ENCODE measurements around the gene SLC25A38. TPM values are rescaled to one million over a fixed set of nuclear protein-coding genes. Genes with fewer than 3 reads are reported as not detected.

SLC25A38 gene
- total and polyA plus RNA-seq, 10 of the 15 experiments (the other 5 are each of a cell fraction or from before 2014, with no cell fraction given), result 15.2 to 55.2 (median 39.2) TPM

- peak; percentile 68; the same call in 1 of the 2 replicates for TF ChIP-seq MLLT1 (IDR thresholded peaks at IDR 0.05)
- TF ChIP-seq ETV6 (conservative IDR thresholded peaks at IDR 0.05 in 1 of 2, IDR thresholded peaks at IDR 0.05 in 1 of 2; ENCODE audit: borderline replicate concordance in 1 of 2, low read depth in 1 of 2), result peak in 1 of 2 experiments; percentile 45; a peak in 1 of 4 replicates
- TF ChIP-seq ZZZ3 (IDR thresholded peaks at IDR 0.05; ENCODE audit: control insufficient read depth, insufficient read length, low read depth), result no peak
- no peak for TF ChIP-seq REST (IDR thresholded peaks at IDR 0.05; ENCODE audit: low read depth, low read length)
- peak; percentile 69; the same call in 1 of the 2 replicates for TF ChIP-seq CBX5 (IDR thresholded peaks at IDR 0.05; ENCODE audit: low read depth)
- TF ChIP-seq NR2F1 (conservative IDR thresholded peaks at IDR 0.05), result 0 out of 2 replicates have a peak, but pooled peaks have one; percentile 21
- TF ChIP-seq LARP7 (IDR thresholded peaks at IDR 0.05), result peak; percentile 95
- no peak for TF ChIP-seq PBX3 (IDR thresholded peaks at IDR 0.05; ENCODE audit: insufficient replicate concordance, low read depth, low read length)
- TF ChIP-seq HDAC2 (IDR thresholded peaks at IDR 0.05), result peak; percentile 66; the same call in 1 of the 2 replicates
- TF ChIP-seq SIN3A (IDR thresholded peaks at IDR 0.05; ENCODE audit: low read depth, low read length), result peak; percentile 90
- no peak for TF ChIP-seq SRF (IDR thresholded peaks at IDR 0.05; ENCODE audit: low read depth in 2 of 2, low read length in 2 of 2)
- peak; percentile 96 for TF ChIP-seq MAX (IDR thresholded peaks at IDR 0.05; ENCODE audit: low read depth, low read length)
- TF ChIP-seq JUND (IDR thresholded peaks at IDR 0.05; ENCODE audit: low read depth, low read length), result no peak
- no peak; the same call in 1 of the 2 replicates for TF ChIP-seq ZSCAN29 (IDR thresholded peaks at IDR 0.05)
- TF ChIP-seq IKZF1 (conservative IDR thresholded peaks at IDR 0.05), result peak; percentile 82
- no peak for TF ChIP-seq BRCA1 (IDR thresholded peaks at IDR 0.05; ENCODE audit: low read depth, low read length)
- no peak for TF ChIP-seq SUPT20H (IDR thresholded peaks at IDR 0.05; ENCODE audit: borderline replicate concordance, control insufficient read depth, low read depth, low read length)
- TF ChIP-seq IRF3 (IDR thresholded peaks at IDR 0.05), result 0 out of 2 replicates have a peak, but pooled peaks have one; percentile 22
- TF ChIP-seq MTA2 (IDR thresholded peaks at IDR 0.05; ENCODE audit: low read depth), result no peak
- TF ChIP-seq KAT2A (conservative IDR thresholded peaks at IDR 0.05; ENCODE audit: control insufficient read depth, low read depth, low read length), result no peak
Observed at GRCh38 chr3:39406368-39407258, 23.4 kb downstream of the SLC25A38 start, which contains the start of gene RPSA (continued).
